Gastrocnemius medialis (tissue), 4 donors: Measurements from ENCODE around the gene ZNF880. TPM values are rescaled to one million over a fixed set of nuclear protein-coding genes. Genes with fewer than 3 reads are reported as not detected.

Experiments used
- ATAC-seq, 2 donors: fragments of 150-250 bp; one replicate each; pipeline ENCODE4 v1.9.1; 2016
- DNase-seq, 2 donors: peaks; one replicate each; pipeline ENCODE4 v3.0.0-alpha.2; 2019
- H3K27ac ChIP-seq, 4 donors: fragments of 200-600 bp; sonication (generic); 1 replicate in 1 of 4; 2 replicates in 3 of 4; pipeline ENCODE4 v1.5.1; 2016 to 2018; ENCODE audit warnings: mild to moderate bottlenecking in 2 of 4, moderate library complexity in 1 of 4
- H3K27me3 ChIP-seq, 3 donors: fragments of 200-600 bp; sonication (generic) in 2 of 3; 1 replicate in 1 of 3; 2 replicates in 2 of 3; pipeline versions ENCODE4 v1.5.1 to v1.6.0; 2016 to 2019; ENCODE audit warnings: mild to moderate bottlenecking in 1 of 3, moderate library complexity in 1 of 3
- H3K36me3 ChIP-seq, 2 donors: fragments of 200-600 bp; sonication (generic) in 1 of 2; one replicate each; pipeline ENCODE4 v1.5.1; 2017 to 2018
- H3K4me1 ChIP-seq, 2 donors: fragments of 200-600 bp; sonication (generic) in 1 of 2; one replicate each; pipeline ENCODE4 v1.5.1; 2016 to 2017; ENCODE audit warnings: mild to moderate bottlenecking in 2 of 2
- H3K4me3 ChIP-seq, 4 donors: fragments of 200-600 bp; sonication (generic) in 3 of 4; 1 replicate in 1 of 4; 2 replicates in 3 of 4; pipeline ENCODE4 v1.5.1; 2016 to 2019; ENCODE audit warnings: mild to moderate bottlenecking in 2 of 4
- H3K9me3 ChIP-seq, 3 donors: fragments of 200-600 bp; sonication (generic) in 2 of 3; 1 replicate in 1 of 3; 2 replicates in 2 of 3; pipeline ENCODE4 v1.5.1; 2016 to 2019
- CTCF ChIP-seq, 5 experiments: fragments of 450-650 bp in 3 of 5; fragments of 200-600 bp in 2 of 5; sonication (generic) in 2 of 5; IDR thresholded peaks in 4 of 5; conservative IDR thresholded peaks in 1 of 5; 1 replicate in 4 of 5; 2 replicates in 1 of 5; pipeline ENCODE4 v1.5.1; 2016 to 2019; ENCODE audit warnings: antibody characterized with exemption in 5 of 5, mild to moderate bottlenecking in 3 of 5, moderate library complexity in 3 of 5
- POLR2A ChIP-seq, 2 donors: fragments of 450-650 bp; IDR thresholded peaks; one replicate each; pipeline ENCODE4 v1.6.1; 2017; ENCODE audit warnings: antibody characterized with exemption in 2 of 2, mild to moderate bottlenecking in 2 of 2, moderate library complexity in 2 of 2
- in situ Hi-C, 4 donors: fragments of 200-750 bp; cut with MboI; loops; one replicate each; pipeline versions ENCODE4 v1.15.0 to v1.8.0; 2017; ENCODE audit warnings: low sequenced_read_pairs in 4 of 4
- intact Hi-C: fragments of 100-400 bp; cut with DNase I; formaldehyde crosslinking; loops from one replicate; pipeline ENCODE4 v1.15.1; 2023; ENCODE audit warnings: low total_unique reads
- total RNA-seq, 4 donors: library from RNA; depleted of rRNA; stranded (reverse); fragments of >200 nt; gene quantifications; one replicate each; pipeline versions ENCODE4 v1.1.0 to v1.2.3, GENCODE V29; 2016

Gene ZNF880
- 10 to 100 TPM in 1 of 4 donors, 1 to 10 TPM in 3; 6.1 to 12.7 (median 7.9) TPM for total RNA-seq

DNA sequence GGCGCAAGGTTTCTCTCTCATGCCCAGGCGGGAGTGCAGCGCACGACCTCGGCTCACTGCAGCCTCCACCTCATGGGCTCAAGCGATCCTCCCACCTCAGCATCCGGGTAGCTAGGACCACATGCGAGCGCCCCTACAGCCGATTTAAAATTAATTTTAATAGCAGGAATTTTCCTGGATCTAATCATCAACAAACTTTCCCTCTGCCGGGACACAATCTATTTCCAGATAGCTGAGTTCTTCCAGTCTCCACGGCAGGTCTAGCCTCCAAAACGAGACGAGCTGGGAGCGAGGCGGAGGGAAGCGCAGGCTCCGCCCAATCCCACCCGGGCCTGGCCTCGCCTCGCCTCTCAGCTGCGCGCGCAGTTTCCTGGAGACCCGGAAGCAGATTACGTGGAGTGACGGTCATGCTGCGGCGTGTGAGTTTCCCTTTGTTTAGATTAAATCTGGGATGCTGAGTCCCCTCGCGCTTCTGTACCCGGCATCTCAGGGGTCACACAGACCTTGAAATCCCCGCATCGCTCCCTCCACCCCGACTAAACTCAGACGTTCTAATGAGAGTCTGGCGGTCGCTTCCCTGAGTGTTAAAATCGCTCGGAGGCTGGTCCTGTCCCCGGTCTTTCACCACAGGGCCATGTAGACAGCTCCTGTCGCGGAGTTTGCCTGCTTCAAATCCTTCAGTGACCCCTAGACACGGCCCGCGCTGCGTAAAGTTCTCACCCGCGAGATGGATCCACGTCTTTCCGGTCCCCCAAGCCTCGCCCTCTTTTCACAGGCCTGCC lies at the start of gene ZNF880:
Gene ZNF880 (plus strand): TSS at position 365 of the 782 bp plus-strand sequence. CDS start 43 bp downstream, at position 408.
- peak; percentile 73 to 82 for DNase-seq
- H3K4me1 ChIP-seq = peaks cover 0 to 6% of the 10 kb centered on the region in 2 donors

GRCh38 chr19:52322429-52322828 lies 47.3 kb upstream of the ZNF880 start:
- Histone ChIP-seq H3K4me3 (peak overlapping the region in 2 of 4 donors; percentile 8 to 47), H3K4me1 (no peaks in the 10 kb centered on the region), H3K36me3 (peaks cover 14 to 74% of the 10 kb centered on the region in 2 donors), H3K27ac (no peak overlapping the region), H3K9me3 (peaks cover 17 to 99% (median 65%) of the 10 kb centered on the region in 3 donors), H3K27me3 (no peaks in the 10 kb centered on the region)
- intact Hi-C loops = no loop called here
- ATAC-seq (no peak), DNase-seq (no peak)
- in situ Hi-C loops = no loop called here
- no peak for TF ChIP-seq POLR2A (IDR thresholded peaks at IDR 0.05)
- no peak for TF ChIP-seq CTCF (IDR thresholded peaks at IDR 0.05 in 4 of 5, conservative IDR thresholded peaks at IDR 0.05 in 1 of 5)

More for the DNA sequence above, at the start of gene ZNF880:
- Histone ChIP-seq H3K9me3 (peaks cover 0 to 13% (median under 1%) of the 10 kb centered on the region in 3 donors), H3K36me3 (peaks cover 7 to 46% of the 10 kb centered on the region in 2 donors), H3K27me3 (no peaks in the 10 kb centered on the region), H3K4me3 (peak within 1 kb of the TSS; percentile 69 to 85 (median 79)), H3K27ac (peak within 1 kb of the TSS; percentile 82 to 88 (median 85))
- peak; percentile 95 to 99 for ATAC-seq
- in situ Hi-C loops = no loop called here
- peak in 1 of 2 donors; percentile 39 for TF ChIP-seq POLR2A (IDR thresholded peaks at IDR 0.05)
- no peak for TF ChIP-seq CTCF (IDR thresholded peaks at IDR 0.05 in 4 of 5, conservative IDR thresholded peaks at IDR 0.05 in 1 of 5)
- intact Hi-C loops = loop anchor here (1.0 to 2.0 kb wide), 4 partner anchors 27 to 321 kb away; partner anchors contain the start of genes ZNF432, ZNF480, ZNF528 and ZNF610

- in situ Hi-C loops = no loop called here
Measured at GRCh38 chr19:52331757-52332156, 38.0 kb upstream of the ZNF880 start.

GRCh38 chr19:52335768-52336116 lies 34.0 kb upstream of the ZNF880 start:
- no peaks in the 10 kb centered on the region for H3K27me3 ChIP-seq
- peak overlapping the region; percentile 72 to 81 (median 78) for H3K27ac ChIP-seq
- ATAC-seq (no peak), DNase-seq (no peak)
- in situ Hi-C loops (no loop called here), intact Hi-C loops (loop anchor here (1.0 kb wide), 2 partner anchors 34 to 38 kb away; partner anchors contain the start of genes ZNF480 and ZNF880)
- TF ChIP-seq POLR2A (IDR thresholded peaks at IDR 0.05) = no peak
- TF ChIP-seq CTCF (IDR thresholded peaks at IDR 0.05 in 4 of 5, conservative IDR thresholded peaks at IDR 0.05 in 1 of 5) = no peak
- H3K4me3 ChIP-seq = peak overlapping the region; percentile 76 to 95 (median 90)
- peaks cover 6 to 33% (median 16%) of the 10 kb centered on the region in 3 donors for H3K9me3 ChIP-seq
- H3K4me1 ChIP-seq = peaks cover 6 to 8% of the 10 kb centered on the region in 2 donors
- no peaks in the 10 kb centered on the region for H3K36me3 ChIP-seq

More at GRCh38 chr19:52331757-52332156, 38.0 kb upstream of the ZNF880 start:
- H3K9me3 ChIP-seq = peaks cover 6 to 44% (median 19%) of the 10 kb centered on the region in 3 donors
- no peaks in the 10 kb centered on the region for H3K27me3 ChIP-seq
- TF ChIP-seq CTCF (IDR thresholded peaks at IDR 0.05 in 4 of 5, conservative IDR thresholded peaks at IDR 0.05 in 1 of 5) = no peak
- no peak for TF ChIP-seq POLR2A (IDR thresholded peaks at IDR 0.05)
- ATAC-seq (no peak), DNase-seq (no peak)
- intact Hi-C loops = no loop called here
- no peak overlapping the region for H3K27ac ChIP-seq
- H3K4me3 ChIP-seq = peak overlapping the region in 1 of 4 donors; percentile 43
- H3K4me1 ChIP-seq = peaks cover 1 to 2% of the 10 kb centered on the region in 2 donors
- no peaks in the 10 kb centered on the region for H3K36me3 ChIP-seq
